ENCODE results near the gene ABCD4.

The ABCD4 gene

GRCh38 chr14:74242780-74243042, 60.0 kb downstream of the ABCD4 start:
- TF ChIP-seq POLR2AphosphoS5 (IDR thresholded peaks at IDR 0.05; ENCODE audit: low read depth, low read length) (no peak), TAF1 (IDR thresholded peaks at IDR 0.05; ENCODE audit: borderline replicate concordance, insufficient read depth, low read length) (no peak), FOXP2 (optimal IDR thresholded peaks at IDR 0.05; ENCODE audit: borderline replicate concordance, extremely low read depth, extremely low read length, insufficient read depth) (no peak), REST (IDR thresholded peaks at IDR 0.05; ENCODE audit: insufficient read depth in 1 of 2, low read depth in 2 of 2, low read length in 2 of 2) (no peak), SIN3A (IDR thresholded peaks at IDR 0.05; ENCODE audit: borderline replicate concordance, insufficient read depth, low read length) (no peak)

- no peak for TF ChIP-seq SIN3A (IDR thresholded peaks at IDR 0.05; ENCODE audit: borderline replicate concordance, insufficient read depth, low read length)
- TF ChIP-seq REST (IDR thresholded peaks at IDR 0.05; ENCODE audit: insufficient read depth in 1 of 2, low read depth in 2 of 2, low read length in 2 of 2), result no peak
Observed at GRCh38 chr14:74242021-74242779, 60.5 kb downstream of the ABCD4 start.

GRCh38 chr14:74241652-74242017, 61.1 kb downstream of the ABCD4 start:
- TF ChIP-seq FOXP2 (optimal IDR thresholded peaks at IDR 0.05; ENCODE audit: borderline replicate concordance, extremely low read depth, extremely low read length, insufficient read depth) (no peak), TAF1 (IDR thresholded peaks at IDR 0.05; ENCODE audit: borderline replicate concordance, insufficient read depth, low read length) (no peak), SIN3A (IDR thresholded peaks at IDR 0.05; ENCODE audit: borderline replicate concordance, insufficient read depth, low read length) (no peak), POLR2AphosphoS5 (IDR thresholded peaks at IDR 0.05; ENCODE audit: low read depth, low read length) (no peak), REST (IDR thresholded peaks at IDR 0.05; ENCODE audit: insufficient read depth in 1 of 2, low read depth in 2 of 2, low read length in 2 of 2) (no peak)

- no peak for TF ChIP-seq TAF1 (IDR thresholded peaks at IDR 0.05; ENCODE audit: borderline replicate concordance, insufficient read depth, low read length)
- TF ChIP-seq POLR2AphosphoS5 (IDR thresholded peaks at IDR 0.05; ENCODE audit: low read depth, low read length), result no peak
- TF ChIP-seq REST (IDR thresholded peaks at IDR 0.05; ENCODE audit: insufficient read depth in 1 of 2, low read depth in 2 of 2, low read length in 2 of 2), result no peak
- no peak for TF ChIP-seq SIN3A (IDR thresholded peaks at IDR 0.05; ENCODE audit: borderline replicate concordance, insufficient read depth, low read length)
- no peak for TF ChIP-seq FOXP2 (optimal IDR thresholded peaks at IDR 0.05; ENCODE audit: borderline replicate concordance, extremely low read depth, extremely low read length, insufficient read depth)
Observed at GRCh38 chr14:74240794-74241651, 61.7 kb downstream of the ABCD4 start.
